HG02571 (cell line): ENCODE measurements around the gene AP5B1.

ENCODE experiments used
- ATAC-seq: cut with Tn5 transposase; IDR thresholded peaks from one replicate; pipeline ENCODE4 v1.9.1; 2021; ENCODE audit warnings: mild to moderate bottlenecking, moderate library complexity; ENCODE audit not compliant: unreplicated experiment

Gene AP5B1

GRCh38 chr11:65786786-65787636 is 6.2 kb upstream of the AP5B1 start, which contains the start of gene OVOL1:
TSS of gene OVOL1 (plus strand) at chr11:65787063. CDS start at chr11:65787374, 311 bp downstream.
- ATAC-seq, result no peak

- ATAC-seq, result no peak
Observed at GRCh38 chr11:65786008-65786785, 5.4 kb upstream of the AP5B1 start.

GRCh38 chr11:65785319-65786007 is 4.7 kb upstream of the AP5B1 start:
- no peak for ATAC-seq

- ATAC-seq, result no peak
Observed at GRCh38 chr11:65782816-65783228, 2.0 kb upstream of the AP5B1 start.

- no peak for ATAC-seq
Observed at GRCh38 chr11:65781962-65782815, 1.4 kb upstream of the AP5B1 start.

GRCh38 chr11:65781152-65781961 is 581 bp upstream of the AP5B1 start:
- ATAC-seq, result peak; percentile 30

- ATAC-seq, result peak; percentile 32
Observed at GRCh38 chr11:65779919-65780769, 632 bp downstream of the AP5B1 start.

GRCh38 chr11:65779669-65779918 is 1.2 kb downstream of the AP5B1 start:
- no peak for ATAC-seq

- ATAC-seq, result no peak
Observed at GRCh38 chr11:65778901-65779668, 1.7 kb downstream of the AP5B1 start.

GRCh38 chr11:65778431-65778900 is 2.3 kb downstream of the AP5B1 start:
- ATAC-seq, result no peak

GRCh38 chr11:65777821-65778361 is 2.9 kb downstream of the AP5B1 start:
- no peak for ATAC-seq

GRCh38 chr11:65777241-65777640 is 3.5 kb downstream of the AP5B1 start:
- ATAC-seq, result no peak

GRCh38 chr11:65776710-65777141 is 4.0 kb downstream of the AP5B1 start:
- ATAC-seq, result no peak

GRCh38 chr11:65776196-65776595 is 4.6 kb downstream of the AP5B1 start:
- ATAC-seq, result no peak

- no peak for ATAC-seq
Observed at GRCh38 chr11:65774525-65775306, 6.1 kb downstream of the AP5B1 start.

GRCh38 chr11:65773784-65774411 is 6.9 kb downstream of the AP5B1 start:
- ATAC-seq, result no peak
